GM19468 (cell line): ENCODE results near the gene WDFY1.

ENCODE experiments used
- ATAC-seq: cut with Tn5 transposase; IDR thresholded peaks from one replicate; pipeline ENCODE4 v1.9.1; 2021; ENCODE audit warnings: mild to moderate bottlenecking, moderate library complexity, moderate number of reproducible peaks; ENCODE audit not compliant: unreplicated experiment; ENCODE audit errors: extremely low read depth

The WDFY1 gene

DNA sequence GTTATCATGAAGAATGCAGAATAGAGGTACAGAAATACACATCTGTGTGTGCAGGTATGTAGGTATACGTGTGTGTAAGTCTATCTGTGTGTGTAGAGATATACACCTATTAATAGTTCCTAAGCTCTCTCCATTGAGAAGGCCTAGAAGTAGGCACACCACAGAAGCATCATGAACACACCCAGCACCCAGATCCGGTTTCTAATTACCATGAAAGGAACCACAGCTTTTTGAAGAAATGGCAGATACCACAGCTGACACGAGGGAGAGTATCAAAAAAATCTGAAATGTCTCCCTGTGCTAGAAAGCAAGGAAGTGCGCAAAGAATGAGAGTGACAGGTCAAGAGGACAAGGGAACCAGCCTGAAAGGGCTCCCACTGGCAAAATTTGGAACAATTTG lies 80.0 kb downstream of the WDFY1 start:
- no peak for ATAC-seq

- no peak for ATAC-seq
These were observed 81.6 kb downstream of the WDFY1 start for GRCh38 chr2:223863491-223863890.

- no peak for ATAC-seq
These were observed 84.1 kb downstream of the WDFY1 start for GRCh38 chr2:223860809-223861738.

DNA sequence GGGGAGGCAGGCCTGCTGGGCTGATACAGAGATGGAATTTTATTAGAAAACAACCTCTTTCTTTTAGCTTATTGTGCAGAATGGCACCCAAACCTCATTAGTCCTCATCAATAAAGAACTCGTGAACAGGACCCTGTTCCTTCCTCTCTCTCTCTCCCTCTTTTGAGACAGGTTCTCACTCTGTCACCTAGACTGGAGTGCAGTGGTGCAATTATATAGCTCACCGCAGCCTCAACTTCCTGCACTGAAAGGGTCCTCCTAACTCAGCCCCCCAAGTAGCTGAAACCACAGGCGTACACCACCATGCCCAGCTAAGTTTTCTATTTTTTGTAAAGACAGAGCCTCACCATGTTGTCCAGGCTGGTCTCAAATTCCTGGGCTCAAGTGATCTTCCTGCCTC lies 86.1 kb downstream of the WDFY1 start:
- no peak for ATAC-seq

DNA sequence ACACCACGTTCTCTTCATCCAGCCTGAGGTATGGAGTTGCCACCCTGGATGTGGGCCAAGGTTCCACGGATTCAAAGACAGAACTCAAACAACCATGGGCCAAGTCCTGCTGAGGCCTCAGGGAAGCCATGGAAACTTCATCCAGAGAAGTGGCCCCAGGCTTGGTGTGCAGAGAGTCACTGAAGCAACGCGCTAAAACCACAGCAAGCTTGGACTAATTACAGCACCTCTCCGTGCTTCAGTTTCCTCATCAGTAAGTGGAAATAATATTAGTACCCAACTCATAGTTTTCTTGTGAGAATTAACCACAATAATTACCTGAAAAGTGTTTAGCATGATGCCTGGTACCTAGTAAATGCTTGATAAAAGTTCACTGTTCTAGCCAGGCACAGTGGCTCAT lies 88.6 kb downstream of the WDFY1 start:
- no peak for ATAC-seq

- no peak for ATAC-seq
These were observed 89.1 kb downstream of the WDFY1 start for GRCh38 chr2:223856021-223856420.

- no peak for ATAC-seq
These were observed 89.7 kb downstream of the WDFY1 start for GRCh38 chr2:223855426-223855825.

- ATAC-seq: peak; percentile 65
These were observed 90.4 kb downstream of the WDFY1 start for GRCh38 chr2:223854741-223855140.

DNA sequence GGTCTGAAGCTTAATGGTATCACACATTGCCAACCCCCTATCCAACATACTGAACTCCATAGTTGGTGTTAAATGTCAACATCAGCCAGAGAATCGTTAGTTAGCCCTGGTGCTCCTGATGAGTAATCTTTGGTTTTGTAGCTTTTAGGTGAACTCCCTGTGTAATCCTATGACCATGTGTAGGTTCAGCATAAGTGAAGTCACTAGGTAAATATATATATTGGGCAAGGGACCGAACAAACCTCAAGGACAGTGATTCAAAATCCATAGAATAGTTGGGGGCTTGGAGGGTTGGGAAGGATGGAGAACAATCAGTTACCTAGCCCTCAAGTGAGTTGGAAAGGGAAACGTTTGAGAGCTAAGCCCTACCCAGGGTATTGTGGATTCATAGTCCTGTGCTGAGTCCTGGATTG lies 91.7 kb downstream of the WDFY1 start:
- no peak for ATAC-seq

DNA sequence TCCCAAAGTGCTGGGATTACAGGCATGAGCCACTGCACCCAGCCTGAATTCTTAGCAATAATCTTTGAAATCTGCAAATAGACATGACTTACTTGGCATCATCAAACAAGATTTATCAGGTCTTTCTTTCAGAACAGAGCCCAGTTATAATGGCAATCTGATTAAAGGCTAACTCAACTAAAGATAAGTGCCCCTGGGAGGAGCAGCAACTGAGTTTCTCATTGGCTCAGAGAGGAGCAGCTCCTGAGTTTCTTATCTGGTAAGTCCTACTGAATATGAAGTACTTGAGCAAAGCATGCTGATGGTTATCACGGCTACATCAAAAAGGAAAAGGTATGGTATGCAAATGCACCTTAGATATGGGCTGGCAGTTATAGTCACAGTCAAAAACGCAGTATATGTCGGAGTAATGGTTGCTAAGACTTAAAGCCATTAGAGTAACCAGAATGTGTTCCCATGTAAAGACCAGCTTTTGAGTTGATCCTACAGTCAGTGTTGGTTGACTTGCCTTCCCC lies 92.8 kb downstream of the WDFY1 start:
- ATAC-seq: no peak

DNA sequence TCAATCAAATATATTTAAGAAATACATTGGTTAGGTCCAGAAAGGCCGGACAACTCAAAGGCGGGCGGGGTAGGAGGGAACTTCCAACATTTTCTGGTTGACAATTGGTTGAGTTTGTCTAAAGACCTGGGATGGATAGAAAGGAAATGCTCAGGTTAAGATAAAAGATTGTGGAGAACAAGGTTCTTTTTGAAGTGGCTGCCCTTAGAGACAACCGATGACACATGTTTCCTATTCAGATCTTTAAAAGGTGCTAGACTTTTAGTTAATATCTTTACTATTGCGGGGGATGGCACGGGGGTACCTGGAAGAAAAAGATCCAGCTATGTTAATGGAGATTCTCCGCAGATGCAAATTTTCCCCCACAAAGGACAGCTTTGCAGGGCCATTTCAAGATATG lies 97.7 kb downstream of the WDFY1 start:
- ATAC-seq: no peak

GRCh38 chr2:223846515-223846914 lies 98.6 kb downstream of the WDFY1 start:
- ATAC-seq: no peak

DNA sequence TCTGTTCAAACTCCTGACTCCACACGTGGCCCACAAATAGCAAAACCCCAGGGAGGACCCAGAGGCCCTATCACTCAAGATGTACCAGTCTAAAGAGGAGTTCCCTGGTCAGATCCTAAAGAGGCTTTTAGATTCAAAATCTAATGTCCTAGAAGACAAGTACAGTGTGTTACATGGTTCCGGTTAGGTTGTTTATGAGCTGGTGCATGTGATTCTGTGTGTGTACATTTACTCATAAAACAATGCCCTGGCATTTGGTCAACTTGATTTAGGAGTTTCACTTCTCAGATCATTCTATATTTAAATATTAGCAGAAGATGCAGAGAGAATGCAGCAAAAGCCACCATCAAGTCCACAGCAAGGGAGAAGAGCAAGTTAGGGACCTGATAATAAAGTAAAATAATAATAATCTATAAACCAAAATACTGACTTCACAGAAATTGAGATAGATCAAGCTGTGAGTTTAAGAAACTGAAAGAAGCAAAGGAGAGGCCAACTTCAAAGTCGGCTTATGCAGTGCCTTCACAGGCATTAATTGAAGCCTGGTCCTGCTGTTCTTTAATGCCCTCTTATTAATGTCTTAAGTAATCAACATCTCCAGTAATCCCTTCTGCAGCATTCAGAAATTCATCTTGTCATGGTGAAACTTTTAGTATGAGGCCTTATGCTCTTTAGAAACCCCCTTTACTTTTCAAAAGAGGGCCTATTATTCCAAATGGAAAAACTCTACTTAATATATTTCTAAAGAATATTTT lies 103.5 kb downstream of the WDFY1 start:
- no peak for ATAC-seq

GRCh38 chr2:223837287-223838061 lies 107.7 kb downstream of the WDFY1 start, which contains the start of gene AP1S3:
Gene AP1S3, minus strand, starts transcription at chr2:223837582. Its CDS starts 132 bp downstream, at chr2:223837450.
- peak; percentile 70 for ATAC-seq

DNA sequence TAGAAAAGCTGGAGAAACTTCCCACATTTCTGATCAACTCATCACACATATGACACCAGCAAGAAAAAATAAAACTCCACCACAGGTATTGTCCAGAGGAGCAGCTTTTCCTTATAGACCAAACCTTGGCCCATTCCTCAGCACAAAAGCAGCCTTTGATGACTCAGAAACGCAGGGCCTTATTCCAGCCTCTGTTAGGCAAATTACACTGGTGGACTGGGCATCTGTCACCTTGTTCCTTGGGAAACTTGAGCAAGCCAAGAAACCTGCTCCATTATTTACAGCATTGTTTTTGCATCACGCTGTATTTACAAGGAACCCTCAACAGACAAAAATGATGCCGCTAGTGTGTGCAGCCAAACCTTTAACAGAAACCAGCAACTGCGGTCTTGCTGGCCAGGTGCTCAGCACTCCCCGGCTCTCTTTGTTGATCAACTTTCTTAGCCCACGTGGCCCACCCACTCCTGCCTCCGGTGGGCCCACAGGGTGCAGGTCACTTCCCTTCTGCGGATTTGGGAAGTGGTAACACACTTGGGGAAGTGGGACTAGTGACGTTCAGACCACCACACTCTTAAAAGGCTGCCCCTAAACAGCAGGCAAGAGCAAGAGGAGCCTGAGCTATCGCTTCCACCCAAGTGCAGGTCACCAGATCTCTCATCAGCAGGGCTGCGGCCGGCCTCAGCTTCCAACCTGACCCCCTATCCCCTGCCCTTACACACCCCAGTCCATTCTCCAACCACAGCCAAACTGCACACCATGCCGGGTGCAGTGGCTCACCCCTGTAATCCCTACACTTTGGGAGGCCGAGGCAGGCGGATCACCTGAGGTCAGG lies 109.2 kb downstream of the WDFY1 start:
- peak; percentile 43 for ATAC-seq

DNA sequence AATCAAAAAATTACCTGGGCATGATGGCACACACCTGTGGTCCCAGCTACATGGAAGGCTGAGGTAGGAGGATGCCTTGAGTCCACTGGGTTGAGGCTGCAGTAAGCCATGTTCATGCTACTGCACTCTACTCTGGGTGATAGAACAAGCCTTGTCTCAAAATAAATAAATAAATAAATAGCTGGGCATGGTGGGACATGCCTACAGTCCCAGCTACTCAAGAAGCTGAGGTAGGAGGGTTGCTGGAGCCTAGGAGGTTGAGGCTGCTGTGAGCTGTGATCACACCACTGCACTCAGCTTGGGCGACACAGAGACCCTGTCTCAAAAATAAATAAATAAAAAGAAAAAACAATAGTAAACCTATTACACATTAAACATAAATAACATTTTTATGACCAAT lies 110.7 kb downstream of the WDFY1 start:
- ATAC-seq: no peak

DNA sequence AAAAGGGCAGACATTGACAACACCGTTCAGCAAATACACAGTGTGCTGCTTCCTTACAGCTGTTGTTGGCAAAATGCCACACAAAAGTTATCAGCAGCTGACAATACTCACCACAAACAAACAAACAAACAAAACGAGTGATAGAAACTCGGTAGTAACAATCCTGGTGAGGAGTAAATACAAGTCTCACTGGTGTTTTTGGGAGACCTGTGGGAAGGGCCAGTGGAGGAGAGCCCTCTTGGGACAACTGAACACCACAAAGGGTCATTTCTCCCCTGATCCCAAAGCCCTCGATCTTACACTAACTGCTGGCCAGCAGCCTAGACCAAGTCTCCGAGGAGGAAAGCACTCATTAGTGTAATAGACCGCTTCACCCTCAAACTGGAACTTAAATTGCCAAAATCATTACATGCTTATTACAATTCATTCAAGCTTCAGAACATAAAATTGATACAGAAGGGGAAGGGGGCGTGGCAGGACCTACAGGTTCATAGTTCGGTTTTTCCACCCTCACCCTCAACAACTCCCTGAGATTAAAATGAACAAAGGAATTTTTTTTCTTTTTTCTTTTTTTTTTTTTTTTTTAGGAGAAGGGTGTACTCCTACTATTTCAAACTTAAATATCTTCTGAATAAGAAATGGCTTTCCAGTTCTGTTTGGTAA lies 112.8 kb downstream of the WDFY1 start:
- no peak for ATAC-seq

DNA sequence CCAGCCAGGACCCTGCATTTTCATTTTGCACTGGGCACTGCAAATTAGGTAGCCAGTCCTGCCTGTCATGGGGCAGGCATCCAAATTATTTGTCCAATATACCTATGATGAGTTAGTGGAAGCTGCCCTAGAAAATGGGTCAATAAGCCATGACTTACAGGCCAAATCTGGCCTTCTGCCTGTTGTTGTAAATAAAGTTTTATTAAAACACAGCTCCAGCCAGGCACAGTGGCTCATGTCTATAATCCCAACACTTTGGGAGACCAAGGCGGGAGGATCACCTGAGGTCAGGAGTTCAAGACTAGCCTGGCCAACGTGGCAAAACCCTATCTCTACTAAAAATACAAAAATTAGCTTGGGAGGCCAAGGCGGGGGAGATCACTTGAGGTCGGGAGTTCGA lies 116.0 kb downstream of the WDFY1 start:
- ATAC-seq: no peak

- no peak for ATAC-seq
These were observed 116.8 kb downstream of the WDFY1 start for GRCh38 chr2:223828314-223828713.
